HG03135 (cell line): Measurements from ENCODE around the gene SFN.

Experiments used
- ATAC-seq: cut with Tn5 transposase; IDR thresholded peaks from one replicate; pipeline ENCODE4 v1.9.1; 2021; ENCODE audit warnings: mild to moderate bottlenecking, moderate library complexity; ENCODE audit not compliant: unreplicated experiment

Gene SFN

GRCh38 chr1:26909951-26910342, 47.0 kb downstream of the SFN start:
- ATAC-seq, result no peak

- ATAC-seq, result no peak
These were observed 47.6 kb downstream of the SFN start for GRCh38 chr1:26910343-26911160.

DNA sequence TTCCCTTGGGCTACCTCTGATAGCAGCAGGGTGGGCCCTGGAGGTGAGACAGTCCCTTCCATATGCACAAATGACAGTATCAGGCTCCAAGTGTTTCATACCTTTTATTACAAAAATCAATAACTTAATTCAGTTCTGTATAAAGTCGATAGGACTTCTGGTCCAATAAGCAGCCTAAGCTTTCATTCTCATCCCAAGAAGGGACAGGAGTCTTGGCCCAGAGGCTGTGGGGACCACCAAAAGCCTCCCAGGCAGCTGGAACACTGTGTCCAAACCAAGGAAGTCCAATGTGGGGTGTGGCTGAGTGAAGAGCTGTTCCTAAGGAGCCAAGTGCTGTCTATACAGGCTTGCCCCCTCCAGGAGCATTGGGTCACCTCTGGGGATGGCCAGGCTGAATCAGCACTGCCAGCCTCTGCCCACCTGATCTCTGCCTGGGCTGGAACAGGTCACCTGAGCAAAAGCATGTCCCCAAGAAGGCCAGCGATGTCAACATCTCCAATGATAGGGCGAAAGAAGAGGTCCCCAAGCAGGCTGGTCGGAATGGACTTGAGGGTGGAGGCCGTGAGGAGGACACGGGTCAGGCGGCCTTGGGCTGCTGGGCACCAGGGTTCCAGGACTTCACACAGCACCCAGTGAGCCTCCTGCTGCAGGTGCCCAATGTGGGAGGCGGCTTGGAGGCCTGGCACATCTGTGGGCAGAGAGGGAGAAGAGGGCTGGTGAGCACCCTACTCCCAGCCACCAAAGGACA, 48.6 kb downstream of the SFN start:
- no peak for ATAC-seq

GRCh38 chr1:26912147-26912490, 49.2 kb downstream of the SFN start:
- no peak for ATAC-seq

DNA sequence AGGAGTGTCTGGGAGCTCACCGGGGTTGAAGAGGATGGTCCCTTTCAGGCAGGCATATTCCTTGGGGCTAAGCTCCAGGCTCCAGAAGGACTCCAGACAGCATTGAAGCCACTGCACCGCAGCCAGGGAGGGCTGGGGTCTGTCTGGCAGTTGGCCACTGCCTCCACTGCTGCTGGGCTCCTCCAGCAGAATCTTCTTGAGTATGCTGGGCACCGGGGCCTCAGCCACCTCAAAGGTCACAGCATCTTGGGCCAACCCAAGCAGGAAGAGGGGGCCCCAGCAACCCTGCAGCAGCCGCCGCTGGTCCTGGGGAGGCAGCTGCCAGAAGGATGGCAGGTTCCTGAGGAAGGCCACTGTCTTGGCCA, 50.4 kb downstream of the SFN start:
- no peak for ATAC-seq
